SU-DHL-6 (cell line): ENCODE results near the gene SHMT2.

ENCODE experiments used
- H2AFZ ChIP-seq: fragments of 200-600 bp; sonication (generic); 2 replicates; pipeline ENCODE4 v1.6.1; 2014; ENCODE audit warnings: low read depth, mild to moderate bottlenecking, moderate library complexity, mixed read lengths, antibody characterized with exemption, low read length; ENCODE audit not compliant: severe bottlenecking
- H3F3A ChIP-seq: fragments of 200-600 bp; shearing (Covaris generic); 2 replicates; pipeline ENCODE4 v1.6.0; 2016; ENCODE audit warnings: antibody characterized with exemption, mild to moderate bottlenecking; ENCODE audit not compliant: insufficient read depth
- H3K27ac ChIP-seq: fragments of 200-600 bp; sonication (generic); 2 replicates; pipeline ENCODE4 v1.5.1; 2016; ENCODE audit warnings: low read depth, mild to moderate bottlenecking, low read length, moderate library complexity, mixed read lengths
- H3K27me3 ChIP-seq: fragments of 200-600 bp; sonication (generic), shearing (Covaris generic); 2 replicates; pipeline ENCODE4 v1.6.0; 2014; ENCODE audit warnings: mild to moderate bottlenecking, low read length
- H3K36me3 ChIP-seq: fragments of 200-600 bp; sonication (generic); 2 replicates; pipeline ENCODE4 v1.6.1; 2014; ENCODE audit warnings: mild to moderate bottlenecking, low read length, mixed read lengths
- H3K4me2 ChIP-seq: fragments of 300-600, 200-600 bp; shearing (Covaris generic), sonication (generic); 2 replicates; pipeline ENCODE4 v1.6.0; 2014; ENCODE audit warnings: low read length, low read depth, mild to moderate bottlenecking; ENCODE audit not compliant: poor library complexity, severe bottlenecking
- H3K4me3 ChIP-seq: fragments of 200-600 bp; sonication (generic); 2 replicates; pipeline ENCODE4 v1.5.1; 2014; ENCODE audit warnings: antibody characterized with exemption, low read length, mild to moderate bottlenecking, mixed read lengths; ENCODE audit not compliant: insufficient read depth, poor library complexity, severe bottlenecking
- H3K79me2 ChIP-seq: fragments of 200-600 bp; sonication (generic); 2 replicates; pipeline ENCODE4 v1.6.1; 2014; ENCODE audit warnings: mild to moderate bottlenecking, low read length, moderate library complexity; ENCODE audit not compliant: insufficient read depth
- H3K9ac ChIP-seq: fragments of 200-600 bp; sonication (generic); 2 replicates; pipeline ENCODE4 v1.7.0; 2014; ENCODE audit warnings: mild to moderate bottlenecking, low read length
- H3K9me2 ChIP-seq: fragments of 200-600 bp; sonication (generic); replicated peaks from 2 replicates; pipeline ENCODE4 v1.6.1; 2014; ENCODE audit warnings: low read length; ENCODE audit not compliant: insufficient read depth
- H3K9me3 ChIP-seq: fragments of 200-600 bp; sonication (generic); 2 replicates; pipeline ENCODE4 v1.6.1; 2014; ENCODE audit warnings: low read length, mixed read lengths; ENCODE audit not compliant: insufficient read depth
- H4K20me1 ChIP-seq: fragments of 200-600 bp; sonication (generic); 2 replicates; pipeline ENCODE4 v1.6.1; 2014; ENCODE audit warnings: low read depth, mild to moderate bottlenecking, antibody characterized with exemption, low read length, moderate library complexity, mixed read lengths
- EZH2phosphoT487 ChIP-seq: fragments of 200-600 bp; sonication (generic), shearing (Covaris generic); conservative IDR thresholded peaks from 2 replicates; pipeline ENCODE4 v1.6.1; 2018; ENCODE audit warnings: mild to moderate bottlenecking, antibody characterized with exemption, low read length, moderate library complexity, mixed read lengths
- TF ChIP-seq, protein P1 (sequence below): fragments of 200-600 bp; sonication (generic); IDR thresholded peaks from one replicate; pipeline ENCODE4 v1.5.1; 2017; ENCODE audit warnings: antibody characterized with exemption, mild to moderate bottlenecking, low read length, moderate library complexity; ENCODE audit not compliant: insufficient read depth, poor library complexity, severe bottlenecking

Gene SHMT2

DNA sequence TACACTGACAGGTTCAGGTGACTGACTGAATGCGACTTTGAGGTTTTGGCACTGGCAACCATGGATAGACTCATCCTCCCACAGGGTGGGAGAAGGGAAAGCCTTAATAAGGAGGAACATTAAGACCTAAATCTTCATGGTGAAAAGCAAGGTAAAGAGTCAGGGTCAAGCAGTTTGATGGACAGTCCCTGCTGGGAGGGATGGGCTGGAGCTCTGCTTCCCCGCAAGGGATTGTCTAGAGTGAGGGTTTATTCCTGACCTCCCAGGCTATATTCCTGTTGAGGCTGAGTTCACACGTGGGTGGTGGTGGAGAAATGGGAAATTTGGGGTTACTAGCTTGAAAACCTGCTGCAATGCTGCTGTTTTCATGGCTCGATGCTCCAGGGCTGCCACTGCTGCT lies 30.9 kb downstream of the SHMT2 start:
- Histone ChIP-seq H3K27me3 (no peaks in the 10 kb centered on the region), H2AFZ (no peak overlapping the region), H3K27ac (no peak overlapping the region), H3K36me3 (peaks cover 4% of the 10 kb centered on the region; the same call in 1 of the 2 replicates), H3K4me2 (no peak overlapping the region), H3K9me2 (no peaks in the 10 kb centered on the region), H3K79me2 (no peaks in the 10 kb centered on the region), H3K4me3 (no peak overlapping the region), H4K20me1 (no peaks in the 10 kb centered on the region), H3K9me3 (no peaks in the 10 kb centered on the region), H3K9ac (no peak overlapping the region), H3F3A (0 out of 2 replicates have a peak, but pooled peaks cover 3% of the 10 kb centered on the region)
- TF ChIP-seq, protein P1, sequence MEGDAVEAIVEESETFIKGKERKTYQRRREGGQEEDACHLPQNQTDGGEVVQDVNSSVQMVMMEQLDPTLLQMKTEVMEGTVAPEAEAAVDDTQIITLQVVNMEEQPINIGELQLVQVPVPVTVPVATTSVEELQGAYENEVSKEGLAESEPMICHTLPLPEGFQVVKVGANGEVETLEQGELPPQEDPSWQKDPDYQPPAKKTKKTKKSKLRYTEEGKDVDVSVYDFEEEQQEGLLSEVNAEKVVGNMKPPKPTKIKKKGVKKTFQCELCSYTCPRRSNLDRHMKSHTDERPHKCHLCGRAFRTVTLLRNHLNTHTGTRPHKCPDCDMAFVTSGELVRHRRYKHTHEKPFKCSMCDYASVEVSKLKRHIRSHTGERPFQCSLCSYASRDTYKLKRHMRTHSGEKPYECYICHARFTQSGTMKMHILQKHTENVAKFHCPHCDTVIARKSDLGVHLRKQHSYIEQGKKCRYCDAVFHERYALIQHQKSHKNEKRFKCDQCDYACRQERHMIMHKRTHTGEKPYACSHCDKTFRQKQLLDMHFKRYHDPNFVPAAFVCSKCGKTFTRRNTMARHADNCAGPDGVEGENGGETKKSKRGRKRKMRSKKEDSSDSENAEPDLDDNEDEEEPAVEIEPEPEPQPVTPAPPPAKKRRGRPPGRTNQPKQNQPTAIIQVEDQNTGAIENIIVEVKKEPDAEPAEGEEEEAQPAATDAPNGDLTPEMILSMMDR: no peak
- no peak for TF ChIP-seq EZH2phosphoT487

DNA sequence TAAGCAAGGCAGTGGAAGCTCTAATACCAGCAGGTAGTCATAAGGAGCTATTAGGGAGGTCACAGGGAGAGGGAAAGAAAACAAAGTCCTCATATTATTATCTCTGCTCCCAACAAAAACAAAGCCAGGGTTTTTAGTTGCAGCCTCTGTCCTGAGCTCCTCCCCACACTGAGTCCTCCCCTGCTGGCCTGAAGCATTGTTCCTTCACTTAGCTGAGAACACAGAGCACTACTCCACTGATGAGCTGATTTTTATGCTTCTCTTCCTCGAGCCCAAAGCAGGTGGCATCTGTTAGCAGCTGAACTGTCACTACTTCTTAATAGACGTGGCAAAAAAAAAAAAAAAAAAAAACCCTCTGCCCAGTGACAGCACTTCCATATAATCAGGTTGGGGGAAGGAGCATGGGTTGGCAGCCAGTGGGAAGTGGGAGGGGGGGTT lies 31.9 kb downstream of the SHMT2 start:
- Histone ChIP-seq H3K4me3 (no peak overlapping the region), H3K27me3 (no peaks in the 10 kb centered on the region), H3K9me2 (no peaks in the 10 kb centered on the region), H3K36me3 (peaks cover 4% of the 10 kb centered on the region; the same call in 1 of the 2 replicates), H3K4me2 (no peak overlapping the region), H3F3A (0 out of 2 replicates have a peak, but pooled peaks cover 4% of the 10 kb centered on the region), H2AFZ (no peak overlapping the region), H4K20me1 (no peaks in the 10 kb centered on the region), H3K27ac (no peak overlapping the region), H3K9me3 (no peaks in the 10 kb centered on the region), H3K9ac (no peak overlapping the region), H3K79me2 (no peaks in the 10 kb centered on the region)
- TF ChIP-seq, protein P1: no peak
- TF ChIP-seq EZH2phosphoT487: no peak

DNA sequence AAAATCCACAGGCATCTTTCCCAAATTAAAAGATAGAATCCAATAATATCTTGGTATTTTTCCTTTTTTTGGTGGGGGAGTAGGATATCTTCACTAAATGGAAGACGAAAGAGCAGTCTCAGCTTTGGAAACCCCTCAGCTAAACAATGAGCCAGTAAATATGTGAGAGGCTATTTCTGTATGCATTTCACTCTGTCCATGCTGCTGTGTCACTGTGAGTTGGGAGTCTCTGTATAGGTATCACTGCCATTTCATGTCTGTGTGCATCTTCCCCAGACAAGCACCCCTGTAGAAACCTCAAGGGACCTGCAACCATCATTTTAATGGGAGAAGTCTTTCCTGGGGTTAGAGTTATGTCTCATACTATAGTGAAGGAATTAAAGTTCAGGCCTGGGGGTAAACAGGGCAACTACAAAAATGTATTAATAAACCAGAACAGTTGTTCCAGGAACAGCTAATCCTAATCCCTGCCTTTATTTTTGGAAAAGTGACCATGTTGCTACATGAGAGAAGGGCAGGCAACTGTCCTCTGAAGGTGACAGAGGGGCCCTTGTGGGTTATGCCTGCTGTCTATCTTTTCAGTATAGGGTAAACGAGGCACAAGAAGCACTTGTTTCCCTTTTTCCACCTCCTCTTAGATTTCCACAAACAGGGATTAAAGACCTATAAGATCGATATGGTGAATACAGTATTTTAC lies 32.8 kb downstream of the SHMT2 start:
- no peak overlapping the region for H2AFZ ChIP-seq
- H4K20me1 ChIP-seq: no peaks in the 10 kb centered on the region
- H3K4me2 ChIP-seq: no peak overlapping the region
- no peak overlapping the region for H3K27ac ChIP-seq
- H3K36me3 ChIP-seq: peaks cover under 1% of the 10 kb centered on the region; the same call in 1 of the 2 replicates
- no peak overlapping the region for H3K9ac ChIP-seq
- no peaks in the 10 kb centered on the region for H3K9me3 ChIP-seq
- no peaks in the 10 kb centered on the region for H3K79me2 ChIP-seq
- TF ChIP-seq EZH2phosphoT487: no peak
- TF ChIP-seq, protein P1: no peak
- H3K4me3 ChIP-seq: no peak overlapping the region
- no peaks in the 10 kb centered on the region for H3K27me3 ChIP-seq
- H3K9me2 ChIP-seq: no peaks in the 10 kb centered on the region
- 0 out of 2 replicates have a peak, but pooled peaks cover 4% of the 10 kb centered on the region for H3F3A ChIP-seq
